ENCODE results near the gene ALPL. TPM values are rescaled to one million over a fixed set of nuclear protein-coding genes. Genes with fewer than 3 reads are reported as not detected.

ALPL gene
- total and polyA plus RNA-seq, 2 of the 4 experiments (the other 2 are of a cell fraction): 0.54 to 2.2 TPM

DNA sequence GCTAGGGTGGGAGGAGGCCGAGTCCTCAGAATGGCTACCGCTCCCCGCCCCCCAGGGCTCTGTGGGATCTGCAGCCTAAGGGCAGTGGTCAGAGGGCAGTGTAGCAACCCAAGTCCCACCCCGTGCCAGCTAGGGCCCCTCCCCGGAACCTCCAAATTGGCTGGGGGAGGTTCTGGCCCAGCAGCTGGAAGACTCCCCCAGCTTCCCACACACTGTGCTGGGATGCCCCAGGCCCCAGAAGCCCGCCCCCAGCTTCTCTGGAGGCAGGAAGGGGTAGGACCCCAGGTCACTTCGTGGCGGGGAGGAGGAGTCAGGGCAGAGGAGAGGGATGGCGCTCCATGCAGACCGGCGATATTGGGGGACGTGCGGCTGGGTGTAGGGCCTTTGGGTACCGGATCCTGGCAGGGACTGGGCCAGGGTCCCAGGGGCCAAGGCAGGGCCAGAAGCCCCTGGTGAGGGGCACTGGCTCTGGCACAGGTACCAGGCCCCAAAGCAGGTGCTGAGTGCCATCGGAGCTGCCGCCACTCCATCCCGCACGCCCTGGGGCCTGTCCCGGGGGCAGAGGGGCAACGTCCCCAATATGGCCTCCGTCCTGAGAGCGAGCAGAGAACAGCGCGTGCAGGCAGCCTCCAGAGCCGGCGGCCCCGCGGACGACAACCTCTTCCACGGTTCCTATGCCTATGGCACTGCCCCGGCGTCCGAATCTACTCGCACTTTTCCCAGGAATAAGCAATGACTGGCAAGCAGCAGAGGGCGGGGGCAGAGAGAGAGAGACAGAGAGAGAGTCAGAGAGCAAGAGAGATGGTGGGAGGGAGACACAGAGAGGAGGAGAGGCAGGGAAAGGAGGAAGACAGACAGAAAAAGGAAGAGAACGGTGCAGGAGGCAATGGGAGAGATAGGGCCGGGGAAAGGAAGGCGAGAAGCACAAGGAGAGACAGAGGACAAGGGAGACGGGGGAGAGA lies 94.2 kb downstream of the ALPL start:
- CTCF ChIA-PET: no interaction called here
- H3K27me3 ChIP-seq (ENCODE audit: control insufficient read depth, insufficient read depth, low read length): peaks cover 34% of the 10 kb centered on the region
- BruUV-seq (replicated peaks): no TSS peak
- H3K18ac ChIP-seq (ENCODE audit: low read depth, low read length): no peak overlapping the region
- H3K56ac ChIP-seq (ENCODE audit: extremely low read depth, insufficient read depth, low read length): no peak overlapping the region
- in situ Hi-C loops (cut with MboI; ENCODE audit: low sequenced_read_pairs) (no loop called here), intact Hi-C loops (cut with micrococcal nuclease) (no loop called here), dilution Hi-C loops (cut with HindIII; ENCODE audit: low sequenced_read_pairs, unreplicated experiment) (no loop called here)
- no peak overlapping the region for H3K4me3 ChIP-seq (ENCODE audit: insufficient read depth, low read depth, low read length)
- H3K9ac ChIP-seq (ENCODE audit: low read depth, low read length): no peak overlapping the region
- no peak for ATAC-seq (ENCODE audit: low read depth)
- no peak overlapping the region for H3K4ac ChIP-seq (ENCODE audit: low read depth, low read length)
- no peak overlapping the region for H2BK15ac ChIP-seq (ENCODE audit: low read depth, low read length)
- 90% methylated on average over 12 of the region's 39 CpGs; no CpG with 5 or more reads in 1 of the 2 experiments for WGBS, 2 experiments (ENCODE audit: extremely low coverage in 2 of 2, insufficient read length in 1 of 2)
- H3K23ac ChIP-seq (ENCODE audit: low read depth, low read length): no peak overlapping the region
- no peak overlapping the region for H2BK5ac ChIP-seq (ENCODE audit: low read depth, low read length, poor library complexity, severe bottlenecking)
- H3K4me2 ChIP-seq (ENCODE audit: low read depth, low read length): no peak overlapping the region
- H2AK9ac ChIP-seq (replicated peaks; ENCODE audit: low read depth, low read length, poor library complexity): no peak overlapping the region
- DNase-seq: no peak
- H4K20me1 ChIP-seq (ENCODE audit: insufficient read depth, low read length): no peaks in the 10 kb centered on the region
- H3K9me3 ChIP-seq (ENCODE audit: control insufficient read depth, insufficient read depth, low read length): no peaks in the 10 kb centered on the region
- no peak overlapping the region for H3K14ac ChIP-seq (replicated peaks; ENCODE audit: low read depth, low read length)
- no peaks in the 10 kb centered on the region for H3K79me1 ChIP-seq (ENCODE audit: low read depth in 1 of 2, low read length in 2 of 2)
- no peak overlapping the region for H2AK5ac ChIP-seq (ENCODE audit: low read depth, low read length)
- peaks cover 3% of the 10 kb centered on the region; the same call in 1 of the 2 replicates for H3K4me1 ChIP-seq (ENCODE audit: control insufficient read depth, insufficient read depth, low read length)
- H4K91ac ChIP-seq (ENCODE audit: insufficient read depth, low read depth, low read length): no peak overlapping the region
- H2BK120ac ChIP-seq (ENCODE audit: low read depth, low read length): no peak overlapping the region
- H2AFZ ChIP-seq (replicated peaks; ENCODE audit: low read length, poor library complexity): no peak overlapping the region
- no peak overlapping the region for H4K5ac ChIP-seq (ENCODE audit: low read depth, low read length)
- H3K36me3 ChIP-seq (ENCODE audit: control insufficient read depth, insufficient read depth, low read length): no peaks in the 10 kb centered on the region
- POLR2A ChIA-PET (ENCODE audit: unreplicated experiment): no interaction called here
- H3K27ac ChIP-seq (ENCODE audit: insufficient read depth, low read length): no peak overlapping the region
- H3K9me1 ChIP-seq (ENCODE audit: insufficient read depth, low read length): peaks cover 3% of the 10 kb centered on the region; the same call in 1 of the 2 replicates
- H2BK20ac ChIP-seq (ENCODE audit: low read depth, low read length): no peak overlapping the region
- no peak overlapping the region for H4K8ac ChIP-seq (ENCODE audit: low read depth in 2 of 2, low read length in 2 of 2)
- TF ChIP-seq, protein P1, sequence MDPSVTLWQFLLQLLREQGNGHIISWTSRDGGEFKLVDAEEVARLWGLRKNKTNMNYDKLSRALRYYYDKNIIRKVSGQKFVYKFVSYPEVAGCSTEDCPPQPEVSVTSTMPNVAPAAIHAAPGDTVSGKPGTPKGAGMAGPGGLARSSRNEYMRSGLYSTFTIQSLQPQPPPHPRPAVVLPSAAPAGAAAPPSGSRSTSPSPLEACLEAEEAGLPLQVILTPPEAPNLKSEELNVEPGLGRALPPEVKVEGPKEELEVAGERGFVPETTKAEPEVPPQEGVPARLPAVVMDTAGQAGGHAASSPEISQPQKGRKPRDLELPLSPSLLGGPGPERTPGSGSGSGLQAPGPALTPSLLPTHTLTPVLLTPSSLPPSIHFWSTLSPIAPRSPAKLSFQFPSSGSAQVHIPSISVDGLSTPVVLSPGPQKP (IDR thresholded peaks at IDR 0.05; ENCODE audit: borderline replicate concordance, low read depth, low read length): no peak
- TF ChIP-seq, protein P2, sequence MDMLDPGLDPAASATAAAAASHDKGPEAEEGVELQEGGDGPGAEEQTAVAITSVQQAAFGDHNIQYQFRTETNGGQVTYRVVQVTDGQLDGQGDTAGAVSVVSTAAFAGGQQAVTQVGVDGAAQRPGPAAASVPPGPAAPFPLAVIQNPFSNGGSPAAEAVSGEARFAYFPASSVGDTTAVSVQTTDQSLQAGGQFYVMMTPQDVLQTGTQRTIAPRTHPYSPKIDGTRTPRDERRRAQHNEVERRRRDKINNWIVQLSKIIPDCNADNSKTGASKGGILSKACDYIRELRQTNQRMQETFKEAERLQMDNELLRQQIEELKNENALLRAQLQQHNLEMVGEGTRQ (IDR thresholded peaks at IDR 0.05; ENCODE audit: low read depth, low read length): no peak
- TF ChIP-seq FOS (IDR thresholded peaks at IDR 0.05; ENCODE audit: low read depth, low read length) (no peak), MXI1 (IDR thresholded peaks at IDR 0.05; ENCODE audit: borderline replicate concordance, low read depth, low read length) (no peak), BHLHE40 (IDR thresholded peaks at IDR 0.05; ENCODE audit: low read depth, low read length) (no peak), RAD21 (IDR thresholded peaks at IDR 0.05; ENCODE audit: low read length) (no peak), POLR2A (IDR thresholded peaks at IDR 0.05; ENCODE audit: low read depth, low read length) (no peak), MAZ (IDR thresholded peaks at IDR 0.05; ENCODE audit: borderline replicate concordance, low read depth, low read length) (no peak), NFE2L2 (IDR thresholded peaks at IDR 0.05; ENCODE audit: low read depth, low read length) (no peak), MAFK (IDR thresholded peaks at IDR 0.05; ENCODE audit: low read depth, low read length) (no peak), RFX5 (IDR thresholded peaks at IDR 0.05; ENCODE audit: low read depth, low read length) (no peak), CHD1 (IDR thresholded peaks at IDR 0.05; ENCODE audit: low read depth, low read length) (no peak), CEBPB (IDR thresholded peaks at IDR 0.05; ENCODE audit: low read depth, low read length) (no peak), SMC3 (IDR thresholded peaks at IDR 0.05; ENCODE audit: low read depth, low read length) (no peak)
- TF ChIP-seq, protein P3, sequence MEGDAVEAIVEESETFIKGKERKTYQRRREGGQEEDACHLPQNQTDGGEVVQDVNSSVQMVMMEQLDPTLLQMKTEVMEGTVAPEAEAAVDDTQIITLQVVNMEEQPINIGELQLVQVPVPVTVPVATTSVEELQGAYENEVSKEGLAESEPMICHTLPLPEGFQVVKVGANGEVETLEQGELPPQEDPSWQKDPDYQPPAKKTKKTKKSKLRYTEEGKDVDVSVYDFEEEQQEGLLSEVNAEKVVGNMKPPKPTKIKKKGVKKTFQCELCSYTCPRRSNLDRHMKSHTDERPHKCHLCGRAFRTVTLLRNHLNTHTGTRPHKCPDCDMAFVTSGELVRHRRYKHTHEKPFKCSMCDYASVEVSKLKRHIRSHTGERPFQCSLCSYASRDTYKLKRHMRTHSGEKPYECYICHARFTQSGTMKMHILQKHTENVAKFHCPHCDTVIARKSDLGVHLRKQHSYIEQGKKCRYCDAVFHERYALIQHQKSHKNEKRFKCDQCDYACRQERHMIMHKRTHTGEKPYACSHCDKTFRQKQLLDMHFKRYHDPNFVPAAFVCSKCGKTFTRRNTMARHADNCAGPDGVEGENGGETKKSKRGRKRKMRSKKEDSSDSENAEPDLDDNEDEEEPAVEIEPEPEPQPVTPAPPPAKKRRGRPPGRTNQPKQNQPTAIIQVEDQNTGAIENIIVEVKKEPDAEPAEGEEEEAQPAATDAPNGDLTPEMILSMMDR (conservative IDR thresholded peaks at IDR 0.05; ENCODE audit: low read depth, low read length): no peak

All from IMR-90 (cell line).